ENCODE data around the gene SDR39U1.
"Not testable (repeated sequence)": the region's sequence is repeated elsewhere in the genome, so short reads cannot be mapped to it uniquely, and the experiment has no call there.

Gene SDR39U1

DNA sequence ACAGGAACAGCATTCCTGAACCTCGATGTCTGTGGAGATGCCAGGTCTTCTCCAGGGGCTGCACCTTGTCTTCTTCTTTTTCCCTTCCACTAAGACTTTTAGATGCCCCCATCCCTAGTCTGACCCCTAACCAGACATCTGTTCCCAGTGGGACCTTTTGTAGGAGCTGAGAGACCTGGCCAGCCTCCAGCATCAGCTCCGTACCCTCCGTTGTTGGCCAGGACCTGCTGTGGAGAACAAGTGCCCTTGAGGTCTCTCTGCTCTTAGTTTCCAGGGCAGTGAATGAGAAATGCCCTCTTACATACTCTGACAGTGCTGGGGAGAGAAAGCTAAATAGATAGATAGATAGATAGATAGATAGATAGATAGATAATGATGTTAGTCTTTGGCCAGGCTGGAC lies 16.8 kb upstream of the SDR39U1 start:
- no peak overlapping the region for H3K4me3 ChIP-seq (ENCODE audit: low read depth, low read length)
- in situ Hi-C loops (cut with HindIII; ENCODE audit: low sequenced_read_pairs) = no loop called here
- DNase-seq (ENCODE audit: low read depth, low spot score) = no peak
- TF ChIP-seq, protein P1, sequence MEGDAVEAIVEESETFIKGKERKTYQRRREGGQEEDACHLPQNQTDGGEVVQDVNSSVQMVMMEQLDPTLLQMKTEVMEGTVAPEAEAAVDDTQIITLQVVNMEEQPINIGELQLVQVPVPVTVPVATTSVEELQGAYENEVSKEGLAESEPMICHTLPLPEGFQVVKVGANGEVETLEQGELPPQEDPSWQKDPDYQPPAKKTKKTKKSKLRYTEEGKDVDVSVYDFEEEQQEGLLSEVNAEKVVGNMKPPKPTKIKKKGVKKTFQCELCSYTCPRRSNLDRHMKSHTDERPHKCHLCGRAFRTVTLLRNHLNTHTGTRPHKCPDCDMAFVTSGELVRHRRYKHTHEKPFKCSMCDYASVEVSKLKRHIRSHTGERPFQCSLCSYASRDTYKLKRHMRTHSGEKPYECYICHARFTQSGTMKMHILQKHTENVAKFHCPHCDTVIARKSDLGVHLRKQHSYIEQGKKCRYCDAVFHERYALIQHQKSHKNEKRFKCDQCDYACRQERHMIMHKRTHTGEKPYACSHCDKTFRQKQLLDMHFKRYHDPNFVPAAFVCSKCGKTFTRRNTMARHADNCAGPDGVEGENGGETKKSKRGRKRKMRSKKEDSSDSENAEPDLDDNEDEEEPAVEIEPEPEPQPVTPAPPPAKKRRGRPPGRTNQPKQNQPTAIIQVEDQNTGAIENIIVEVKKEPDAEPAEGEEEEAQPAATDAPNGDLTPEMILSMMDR (IDR thresholded peaks at IDR 0.05; ENCODE audit: low read depth, low read length) = no peak

DNA sequence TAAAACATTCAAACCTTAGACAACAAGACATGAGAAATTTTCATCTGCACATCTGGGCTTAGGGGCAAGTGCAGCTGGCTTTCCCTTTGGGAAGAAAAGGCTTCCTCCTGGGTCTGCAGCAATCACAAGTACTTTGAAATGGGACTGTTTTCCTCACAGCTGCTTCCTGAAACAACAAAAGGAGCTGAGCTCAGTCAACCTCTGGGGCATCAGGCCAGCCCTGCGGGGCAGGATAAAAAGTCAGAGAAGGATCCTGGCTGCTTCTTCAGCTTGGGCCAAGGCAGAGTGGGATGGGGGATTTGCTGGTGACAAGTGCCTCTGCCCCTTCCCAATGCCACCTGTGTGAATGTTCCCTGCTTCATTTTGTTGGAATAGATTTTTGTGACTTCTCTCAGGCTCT lies 16.2 kb upstream of the SDR39U1 start:
- TF ChIP-seq, protein P1 (IDR thresholded peaks at IDR 0.05; ENCODE audit: low read depth, low read length) = no peak
- DNase-seq (ENCODE audit: low read depth, low spot score) = no peak
- H3K4me3 ChIP-seq (ENCODE audit: low read depth, low read length) = no peak overlapping the region
- in situ Hi-C loops (cut with HindIII; ENCODE audit: low sequenced_read_pairs) = no loop called here

DNA sequence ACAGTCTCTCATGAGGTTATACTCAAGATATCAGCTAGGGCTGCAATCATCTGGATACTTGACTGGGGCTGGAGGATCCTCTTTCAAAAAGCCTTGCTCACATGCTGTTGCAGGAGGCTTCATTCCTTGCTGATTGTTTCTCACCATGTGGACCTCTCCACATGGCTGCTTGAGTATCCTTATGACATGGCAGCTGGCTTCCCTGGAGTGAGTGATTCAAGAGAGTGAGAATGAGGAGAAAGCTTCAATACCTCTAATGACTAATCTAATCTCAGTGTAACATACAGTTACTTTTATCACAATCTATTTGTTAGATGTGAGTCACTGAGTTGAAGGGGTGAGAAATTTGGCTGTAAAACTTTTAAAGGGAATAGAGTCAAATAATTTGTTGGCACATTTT lies 14.4 kb upstream of the SDR39U1 start:
- no peak for DNase-seq (ENCODE audit: low read depth, low spot score)
- H3K4me3 ChIP-seq (ENCODE audit: low read depth, low read length) = no peak overlapping the region
- TF ChIP-seq, protein P1 (IDR thresholded peaks at IDR 0.05; ENCODE audit: low read depth, low read length) = no peak
- in situ Hi-C loops (cut with HindIII; ENCODE audit: low sequenced_read_pairs) = no loop called here

DNA sequence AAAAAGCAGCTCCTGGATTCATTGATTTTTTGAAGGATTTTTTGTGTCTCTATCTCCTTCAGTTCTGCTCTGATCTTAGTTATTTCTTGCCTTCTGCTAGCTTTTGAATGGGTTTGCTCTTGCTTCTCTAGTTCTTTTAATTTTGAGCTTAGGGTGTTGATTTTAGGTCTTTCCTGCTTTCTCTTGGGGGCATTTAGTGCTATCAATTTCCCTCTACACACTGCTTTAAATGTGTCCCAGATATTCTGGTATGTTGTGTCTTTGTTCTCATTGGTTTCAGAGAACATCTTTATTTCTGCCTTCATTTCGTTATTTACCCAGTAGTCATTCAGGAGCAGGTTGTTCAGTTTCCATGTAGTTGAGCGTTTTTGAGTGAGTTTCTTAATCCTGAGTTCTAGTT lies 8.3 kb upstream of the SDR39U1 start:
- in situ Hi-C loops (cut with HindIII; ENCODE audit: low sequenced_read_pairs); DNase-seq (ENCODE audit: low read depth, low spot score); H3K4me3 ChIP-seq (ENCODE audit: low read depth, low read length): not testable (repeated sequence)

DNA sequence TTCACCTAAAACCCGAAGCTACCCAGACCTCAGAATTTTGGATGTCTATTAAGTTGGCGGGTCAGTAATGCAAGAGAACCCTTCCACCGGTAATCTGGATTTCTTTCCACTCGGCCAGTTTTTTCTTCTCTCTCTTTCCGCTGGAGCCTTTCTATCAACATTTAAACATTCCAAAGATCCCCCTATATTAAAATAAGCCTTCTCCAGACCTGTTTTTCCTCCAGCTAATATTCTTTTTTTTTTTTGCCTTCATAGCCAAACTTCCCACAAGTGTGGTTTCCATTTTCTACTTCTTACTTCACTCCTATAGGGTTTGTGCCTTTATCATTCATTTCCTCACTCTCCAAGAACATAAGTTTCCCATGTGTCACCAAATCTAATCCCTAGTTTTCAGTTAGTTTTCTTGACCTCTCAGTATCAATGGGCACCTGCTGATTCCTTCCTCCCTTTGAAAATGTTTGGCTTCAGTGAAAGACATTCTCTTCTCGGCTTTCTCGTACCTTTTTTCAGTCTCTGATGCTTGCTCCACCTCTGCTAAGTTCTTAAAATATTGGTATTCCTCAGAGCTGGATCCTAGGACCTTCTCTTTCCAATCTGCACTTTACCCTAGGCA lies 583 bp upstream of the SDR39U1 start:
- TF ChIP-seq, protein P1 (IDR thresholded peaks at IDR 0.05; ENCODE audit: low read depth, low read length) = no peak
- no peak for DNase-seq (ENCODE audit: low read depth, low spot score)
- in situ Hi-C loops (cut with HindIII; ENCODE audit: low sequenced_read_pairs) = no loop called here
- peak overlapping the region; percentile 84 for H3K4me3 ChIP-seq (ENCODE audit: low read depth, low read length)

DNA sequence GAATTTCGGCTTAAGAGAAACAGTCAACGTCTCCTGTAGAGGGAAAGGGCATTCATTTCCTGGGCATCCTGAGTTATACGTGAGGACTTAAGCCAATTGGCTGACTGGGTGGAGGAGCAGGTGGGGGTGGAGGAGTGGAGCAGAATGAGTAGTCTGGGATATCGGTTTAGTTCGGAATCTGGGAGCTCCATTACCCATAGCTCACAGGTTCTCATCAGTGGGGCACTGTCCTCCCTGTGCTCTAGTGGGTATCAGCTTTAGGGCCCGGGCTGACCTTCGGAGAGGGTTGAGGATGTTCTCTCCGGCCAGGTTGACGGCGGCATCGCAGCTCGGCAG lies 704 bp downstream of the SDR39U1 start:
- peak overlapping the region; percentile 84 for H3K4me3 ChIP-seq (ENCODE audit: low read depth, low read length)
- in situ Hi-C loops (cut with HindIII; ENCODE audit: low sequenced_read_pairs) = no loop called here
- DNase-seq (ENCODE audit: low read depth, low spot score) = no peak
- TF ChIP-seq, protein P1 (IDR thresholded peaks at IDR 0.05; ENCODE audit: low read depth, low read length) = no peak

DNA sequence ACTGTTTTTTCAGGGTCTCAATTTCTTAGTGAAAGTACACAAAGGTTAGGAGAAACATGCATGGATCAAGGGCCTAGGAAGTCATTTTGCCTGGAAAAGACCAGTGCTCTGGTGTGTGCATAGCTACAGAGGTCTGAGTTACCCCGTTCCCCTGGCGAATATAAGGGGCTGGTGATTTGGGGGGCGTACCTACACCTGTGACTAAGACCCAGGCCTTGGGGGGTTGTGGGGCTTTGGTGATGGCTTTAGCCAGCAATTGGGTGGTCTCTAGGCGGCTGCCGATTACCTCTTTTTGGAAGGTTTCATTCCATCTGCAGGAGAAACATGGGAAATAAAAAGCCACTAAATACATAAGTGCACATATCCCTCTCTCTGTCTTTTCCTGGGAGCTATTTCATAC lies 1.1 kb downstream of the SDR39U1 start:
- in situ Hi-C loops (cut with HindIII; ENCODE audit: low sequenced_read_pairs) = no loop called here
- TF ChIP-seq, protein P1 (IDR thresholded peaks at IDR 0.05; ENCODE audit: low read depth, low read length) = no peak
- H3K4me3 ChIP-seq (ENCODE audit: low read depth, low read length) = peak overlapping the region; percentile 84
- no peak for DNase-seq (ENCODE audit: low read depth, low spot score)

Measured in astrocyte of the spinal cord (primary cell).